OCI-LY1 (cell line): ENCODE data around the gene NADK.

Source experiments
- EZH2 ChIP-seq: fragments of 200-600 bp; sonication (generic), shearing (Covaris generic); IDR thresholded peaks from 2 replicates; pipeline ENCODE4 v1.8.0; 2017; ENCODE audit warnings: borderline replicate concordance, mixed run types, mild to moderate bottlenecking, antibody characterized with exemption, low read length, moderate library complexity, mixed read lengths
- TF ChIP-seq, protein P1 (sequence below): fragments of 200-600 bp; sonication (generic), shearing (Covaris generic); IDR thresholded peaks from 2 replicates; pipeline ENCODE4 v1.5.1; 2017; ENCODE audit warnings: mild to moderate bottlenecking, antibody characterized with exemption, low read length, moderate library complexity, mixed read lengths

DNA sequence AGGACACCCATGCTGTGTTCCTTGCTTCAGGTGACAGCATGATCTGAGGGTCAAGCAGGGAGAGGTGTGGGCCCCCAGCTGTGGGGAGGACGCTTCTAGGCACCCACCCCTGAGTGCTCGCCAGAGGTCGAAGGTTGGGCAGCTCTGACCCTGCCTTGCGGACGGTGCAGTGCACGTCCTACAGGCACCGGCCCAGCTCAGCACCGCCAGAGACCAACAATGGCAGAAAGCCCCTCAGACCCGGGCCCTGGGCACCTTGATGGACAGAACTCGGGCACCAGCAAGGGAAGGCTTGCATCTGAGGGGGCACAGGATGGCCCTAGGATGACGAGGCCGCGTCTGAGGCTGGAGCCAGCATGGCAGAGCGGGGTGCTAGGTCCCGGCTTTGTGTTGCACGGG lies 24.7 kb downstream of the NADK start:
- TF ChIP-seq, protein P1, sequence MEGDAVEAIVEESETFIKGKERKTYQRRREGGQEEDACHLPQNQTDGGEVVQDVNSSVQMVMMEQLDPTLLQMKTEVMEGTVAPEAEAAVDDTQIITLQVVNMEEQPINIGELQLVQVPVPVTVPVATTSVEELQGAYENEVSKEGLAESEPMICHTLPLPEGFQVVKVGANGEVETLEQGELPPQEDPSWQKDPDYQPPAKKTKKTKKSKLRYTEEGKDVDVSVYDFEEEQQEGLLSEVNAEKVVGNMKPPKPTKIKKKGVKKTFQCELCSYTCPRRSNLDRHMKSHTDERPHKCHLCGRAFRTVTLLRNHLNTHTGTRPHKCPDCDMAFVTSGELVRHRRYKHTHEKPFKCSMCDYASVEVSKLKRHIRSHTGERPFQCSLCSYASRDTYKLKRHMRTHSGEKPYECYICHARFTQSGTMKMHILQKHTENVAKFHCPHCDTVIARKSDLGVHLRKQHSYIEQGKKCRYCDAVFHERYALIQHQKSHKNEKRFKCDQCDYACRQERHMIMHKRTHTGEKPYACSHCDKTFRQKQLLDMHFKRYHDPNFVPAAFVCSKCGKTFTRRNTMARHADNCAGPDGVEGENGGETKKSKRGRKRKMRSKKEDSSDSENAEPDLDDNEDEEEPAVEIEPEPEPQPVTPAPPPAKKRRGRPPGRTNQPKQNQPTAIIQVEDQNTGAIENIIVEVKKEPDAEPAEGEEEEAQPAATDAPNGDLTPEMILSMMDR = no peak
- no peak for TF ChIP-seq EZH2
